RWPE1 (cell line): ENCODE results near the gene ANXA11.

Experiments
- CTCF ChIA-PET: fragments of 350-600 bp; sonication (Branson Sonifier 250); formaldehyde crosslinking; extraction: SDS; loops from one replicate; lab custom pipeline; 2021; lab: Yijun Ruan, JAX
- POLR2A ChIA-PET: fragments of 400-600 bp; formaldehyde crosslinking; extraction: SDS; loops from one replicate; lab custom pipeline; 2020; ENCODE audit warnings: antibody characterized with exemption; ENCODE audit not compliant: low non-redundant PET; lab: Yijun Ruan, JAX
- DNase-seq: peaks from one replicate; pipeline ENCODE4 v3.0.0; 2012; ENCODE audit warnings: low spot score
- H3K27ac ChIP-seq: fragments of 450-650 bp; 2 replicates; pipeline ENCODE4 v1.5.1; 2017
- CTCF ChIP-seq: fragments of 450-650 bp; conservative IDR thresholded peaks from 2 replicates; pipeline ENCODE4 v1.5.1; 2017; ENCODE audit warnings: low read depth, mild to moderate bottlenecking

The ANXA11 gene

GRCh38 chr10:80158598-80159127 lies 46.7 kb downstream of the ANXA11 start:
- peak overlapping the region; percentile 97 for H3K27ac ChIP-seq
- no peak for TF ChIP-seq CTCF
- peak; percentile 94 for DNase-seq
- ChIA-PET CTCF (interaction anchor here (0.7 kb wide), 1 partner anchor 131 kb away, joined by 3 read pairs; the partner anchor contains the start of gene MAT1A), POLR2A (interaction anchor here (1.2 kb wide), 1 partner anchor 49 kb away, joined by 5 read pairs; no protein-coding TSS in a partner anchor)

GRCh38 chr10:80158126-80158525 lies 47.2 kb downstream of the ANXA11 start:
- ChIA-PET POLR2A (interaction anchor here (1.2 kb wide), 1 partner anchor 49 kb away, joined by 5 read pairs; no protein-coding TSS in a partner anchor), CTCF (interaction anchor here (0.7 to 0.8 kb wide), 2 partner anchors 65 to 131 kb away, joined by 3 to 6 read pairs; partner anchors contain the start of gene MAT1A)
- DNase-seq, result no peak
- TF ChIP-seq CTCF, result no peak
- H3K27ac ChIP-seq, result peak overlapping the region; percentile 97

- H3K27ac ChIP-seq, result peak overlapping the region; percentile 97
- ChIA-PET POLR2A (no interaction called here), CTCF (interaction anchor here (0.8 to 1.2 kb wide), 2 partner anchors 65 to 111 kb away, joined by 3 to 6 read pairs; no protein-coding TSS in a partner anchor)
- DNase-seq, result no peak
- no peak for TF ChIP-seq CTCF
Observed at GRCh38 chr10:80157561-80157960, 47.8 kb downstream of the ANXA11 start.

GRCh38 chr10:80156216-80156615 lies 49.1 kb downstream of the ANXA11 start:
- DNase-seq, result no peak
- POLR2A ChIA-PET, result no interaction called here
- peak overlapping the region; percentile 97 for H3K27ac ChIP-seq
- TF ChIP-seq CTCF, result no peak
- CTCF ChIA-PET, result interaction anchor here (0.6 to 1.5 kb wide), 4 partner anchors 66 to 110 kb away, joined by 3 to 4 read pairs (median 3); no protein-coding TSS in a partner anchor

- ChIA-PET POLR2A (no interaction called here), CTCF (interaction anchor here (1.5 kb wide), 1 partner anchor 67 kb away, joined by 3 read pairs; no protein-coding TSS in a partner anchor)
- peak overlapping the region; percentile 97 for H3K27ac ChIP-seq
- no peak for TF ChIP-seq CTCF
- DNase-seq, result no peak
Observed at GRCh38 chr10:80155696-80156215, 49.6 kb downstream of the ANXA11 start.

- H3K27ac ChIP-seq, result peak overlapping the region; percentile 97
- ChIA-PET CTCF (interaction anchor here (0.6 to 1.5 kb wide), 3 partner anchors 53 to 111 kb away, joined by 3 read pairs; no protein-coding TSS in a partner anchor), POLR2A (no interaction called here)
- peak; percentile 81 for DNase-seq
- TF ChIP-seq CTCF, result no peak
Observed at GRCh38 chr10:80154978-80155695, 50.2 kb downstream of the ANXA11 start.
